GM12865 (cell line): ENCODE measurements around the gene FBXO39.
"Not testable (repeated sequence)": the region's sequence is repeated elsewhere in the genome, so short reads cannot be mapped to it uniquely, and the experiment has no call there.

Experiments
- DNase-seq: peaks from one replicate; pipeline ENCODE4 v3.0.0; 2010; ENCODE audit warnings: low read depth
- H3K4me3 ChIP-seq: 2 replicates; pipeline ENCODE4 v1.5.1; 2011; ENCODE audit warnings: mild to moderate bottlenecking, low read depth, low read length, control low read depth
- CTCF ChIP-seq: IDR thresholded peaks from 2 replicates; pipeline ENCODE4 v1.5.1; 2011; ENCODE audit warnings: low read length, control low read depth, low read depth, inconsistent platforms; ENCODE audit not compliant: insufficient read depth; ENCODE audit errors: missing control alignments

The FBXO39 gene

GRCh38 chr17:6768447-6768846, 7.6 kb upstream of the FBXO39 start:
- no peak for DNase-seq
- H3K4me3 ChIP-seq: no peak overlapping the region
- no peak for TF ChIP-seq CTCF

- no peak overlapping the region for H3K4me3 ChIP-seq
- no peak for DNase-seq
- TF ChIP-seq CTCF: no peak
These were observed 4.0 kb upstream of the FBXO39 start for GRCh38 chr17:6772016-6772415.

- not testable (repeated sequence) for H3K4me3 ChIP-seq, DNase-seq
These were observed 1.1 kb upstream of the FBXO39 start for GRCh38 chr17:6774906-6775305.

GRCh38 chr17:6779411-6779810, 3.4 kb downstream of the FBXO39 start:
- no peak for DNase-seq
- TF ChIP-seq CTCF: no peak
- no peak overlapping the region for H3K4me3 ChIP-seq

GRCh38 chr17:6780001-6780400, 4.0 kb downstream of the FBXO39 start:
- DNase-seq: no peak
- no peak overlapping the region for H3K4me3 ChIP-seq
- no peak for TF ChIP-seq CTCF

- no peak overlapping the region for H3K4me3 ChIP-seq
- TF ChIP-seq CTCF: no peak
- DNase-seq: no peak
These were observed 4.9 kb downstream of the FBXO39 start for GRCh38 chr17:6780886-6781285.

- no peak for DNase-seq
- no peak overlapping the region for H3K4me3 ChIP-seq
- no peak for TF ChIP-seq CTCF
These were observed 6.2 kb downstream of the FBXO39 start for GRCh38 chr17:6782244-6782643.

- H3K4me3 ChIP-seq: no peak overlapping the region
- DNase-seq: no peak
- no peak for TF ChIP-seq CTCF
These were observed 10.6 kb downstream of the FBXO39 start for GRCh38 chr17:6786618-6787017.
